ENCODE measurements around the gene LGR6.
"Not testable (repeated sequence)": the region's sequence is repeated elsewhere in the genome, so short reads cannot be mapped to it uniquely, and the experiment has no call there.

The LGR6 gene

GRCh38 chr1:202351725-202352124, 158.1 kb downstream of the LGR6 start:
- H3K4me3 ChIP-seq (ENCODE audit: low read depth, low read length): no peak overlapping the region
- TF ChIP-seq CTCF (IDR thresholded peaks at IDR 0.05; ENCODE audit: low read depth, low read length, missing control alignments): no peak
- no peak for DNase-seq (ENCODE audit: low read depth)
- in situ Hi-C loops (cut with HindIII; ENCODE audit: low sequenced_read_pairs): no loop called here

- H3K4me3 ChIP-seq (ENCODE audit: low read depth, low read length); DNase-seq (ENCODE audit: low read depth); in situ Hi-C loops (cut with HindIII; ENCODE audit: low sequenced_read_pairs): not testable (repeated sequence)
These were observed 159.1 kb downstream of the LGR6 start for GRCh38 chr1:202352583-202353197.

- DNase-seq (ENCODE audit: low read depth): no peak
- in situ Hi-C loops (cut with HindIII; ENCODE audit: low sequenced_read_pairs): no loop called here
- TF ChIP-seq CTCF (IDR thresholded peaks at IDR 0.05; ENCODE audit: low read depth, low read length, missing control alignments): no peak
- no peak overlapping the region for H3K4me3 ChIP-seq (ENCODE audit: low read depth, low read length)
These were observed 162.4 kb downstream of the LGR6 start for GRCh38 chr1:202355944-202356553.

GRCh38 chr1:202357506-202357905, 163.9 kb downstream of the LGR6 start:
- in situ Hi-C loops (cut with HindIII; ENCODE audit: low sequenced_read_pairs): no loop called here
- no peak for DNase-seq (ENCODE audit: low read depth)
- no peak overlapping the region for H3K4me3 ChIP-seq (ENCODE audit: low read depth, low read length)
- TF ChIP-seq CTCF (IDR thresholded peaks at IDR 0.05; ENCODE audit: low read depth, low read length, missing control alignments): no peak

GRCh38 chr1:202361224-202361623, 167.6 kb downstream of the LGR6 start:
- in situ Hi-C loops (cut with HindIII; ENCODE audit: low sequenced_read_pairs): loop anchor here (10.0 kb wide), 1 partner anchor 84 kb away; no protein-coding TSS in a partner anchor
- no peak overlapping the region for H3K4me3 ChIP-seq (ENCODE audit: low read depth, low read length)
- TF ChIP-seq CTCF (IDR thresholded peaks at IDR 0.05; ENCODE audit: low read depth, low read length, missing control alignments): no peak
- no peak for DNase-seq (ENCODE audit: low read depth)

GRCh38 chr1:202361701-202362100, 168.1 kb downstream of the LGR6 start:
- in situ Hi-C loops (cut with HindIII; ENCODE audit: low sequenced_read_pairs): loop anchor here (10.0 kb wide), 1 partner anchor 83 kb away; no protein-coding TSS in a partner anchor
- no peak overlapping the region for H3K4me3 ChIP-seq (ENCODE audit: low read depth, low read length)
- DNase-seq (ENCODE audit: low read depth): no peak
- TF ChIP-seq CTCF (IDR thresholded peaks at IDR 0.05; ENCODE audit: low read depth, low read length, missing control alignments): no peak

- no peak for DNase-seq (ENCODE audit: low read depth)
- in situ Hi-C loops (cut with HindIII; ENCODE audit: low sequenced_read_pairs): loop anchor here (10.0 kb wide), 1 partner anchor 83 kb away; no protein-coding TSS in a partner anchor
- no peak overlapping the region for H3K4me3 ChIP-seq (ENCODE audit: low read depth, low read length)
- TF ChIP-seq CTCF (IDR thresholded peaks at IDR 0.05; ENCODE audit: low read depth, low read length, missing control alignments): no peak
These were observed 168.6 kb downstream of the LGR6 start for GRCh38 chr1:202362212-202362611.
